ENCODE data around the gene RAB31.
A peak's percentile ranks its signal among the peaks of the same experiment; 100 is the strongest.
"Not testable (repeated sequence)": the region's sequence is repeated elsewhere in the genome, so short reads cannot be mapped to it uniquely, and the experiment has no call there.

Gene RAB31

DNA sequence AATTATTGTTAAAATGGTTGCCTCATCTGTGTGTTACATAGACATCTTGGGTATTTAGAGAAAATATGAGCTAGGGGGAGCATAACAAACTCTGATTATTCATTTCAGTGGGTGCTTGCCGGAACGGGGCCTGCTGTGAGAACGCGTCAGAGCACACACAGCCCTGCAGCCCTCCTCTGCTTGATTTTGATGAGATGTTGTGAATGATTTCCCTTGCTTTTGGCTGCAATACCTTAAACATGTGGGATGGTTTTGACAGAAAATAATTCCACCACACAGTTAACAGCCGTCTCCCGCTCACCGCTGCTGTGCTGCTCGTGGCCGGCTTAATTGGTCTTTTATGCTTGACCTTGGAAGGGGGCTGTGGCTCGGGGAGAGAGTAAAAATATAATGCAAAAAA lies 127.7 kb downstream of the RAB31 start:
- peak in 1 of 51 donors; percentile 36 for DNase-seq

DNA sequence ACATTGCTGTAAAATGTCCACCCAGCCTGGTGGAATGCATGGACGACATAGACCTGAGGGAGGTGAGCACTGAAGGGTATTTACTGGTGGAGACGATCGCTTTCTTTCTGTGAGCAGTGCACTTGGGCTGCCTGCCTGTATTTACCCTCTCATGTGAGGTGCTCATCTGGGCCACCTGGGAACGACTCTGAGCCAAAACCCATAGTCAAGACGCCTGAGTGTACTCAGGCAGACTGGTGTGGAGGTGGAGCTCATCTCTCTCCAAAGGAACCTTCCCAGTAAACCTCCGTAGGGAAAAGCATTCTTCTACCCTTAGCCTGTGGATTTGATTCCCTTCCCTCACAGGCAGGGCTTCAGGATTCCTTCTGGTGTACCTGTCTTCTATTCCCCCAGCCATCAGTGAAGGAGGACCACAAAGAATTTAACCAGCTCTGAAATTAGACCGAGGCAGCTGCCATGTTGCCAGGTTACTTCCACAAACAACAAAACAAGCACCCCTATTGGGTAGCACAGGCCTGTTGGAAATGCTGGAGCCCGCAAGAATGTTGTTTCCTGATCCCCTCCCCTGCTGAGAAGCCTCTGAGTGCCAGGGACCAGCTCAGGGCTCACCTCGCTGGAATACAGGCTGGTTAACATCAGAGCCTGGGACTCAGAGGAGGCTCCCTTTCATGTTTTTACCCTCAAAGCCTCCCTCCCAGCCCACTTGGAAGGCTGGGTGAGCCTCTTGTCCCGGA lies 130.2 kb downstream of the RAB31 start:
- no peak for DNase-seq

DNA sequence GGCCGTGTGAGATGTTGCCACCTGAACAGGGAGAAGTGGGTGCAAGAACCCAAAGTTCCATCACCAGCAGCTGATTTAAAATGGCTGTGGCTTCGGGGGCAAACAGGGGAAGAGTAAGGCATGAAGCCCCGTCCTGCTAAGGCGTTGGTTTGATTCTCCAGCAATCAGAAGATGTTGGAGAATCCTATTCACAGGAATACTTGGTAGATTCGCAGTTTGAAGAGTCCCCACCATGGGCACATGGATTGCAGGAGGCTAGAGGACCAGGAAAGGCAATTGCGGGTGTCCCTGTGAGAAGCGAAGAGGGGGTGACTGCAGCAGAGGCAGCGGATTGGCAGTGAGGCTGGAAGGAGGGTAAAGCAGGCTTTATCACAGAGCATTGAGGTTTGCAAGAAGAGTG lies 131.1 kb downstream of the RAB31 start:
- DNase-seq, result no peak

DNA sequence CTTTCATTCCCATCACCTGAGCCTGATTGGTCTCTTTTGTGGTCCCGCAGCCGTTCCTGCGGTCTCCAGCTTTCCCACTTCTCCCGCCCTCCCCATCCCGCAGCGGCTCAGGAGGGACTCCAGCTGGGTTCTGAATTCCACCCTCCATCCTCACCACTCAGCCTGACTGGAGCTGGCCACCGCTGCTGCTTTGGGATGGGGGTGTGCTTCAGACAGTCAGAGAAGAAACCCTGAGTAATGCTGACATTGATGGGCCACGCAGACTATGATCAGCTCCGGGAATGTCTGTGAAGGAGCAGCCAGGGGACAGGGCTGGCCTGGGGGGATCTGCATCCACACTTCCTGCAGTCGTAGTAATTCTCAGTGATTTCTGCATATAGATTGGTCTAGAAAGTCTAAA lies 131.8 kb downstream of the RAB31 start:
- no peak for DNase-seq

DNA sequence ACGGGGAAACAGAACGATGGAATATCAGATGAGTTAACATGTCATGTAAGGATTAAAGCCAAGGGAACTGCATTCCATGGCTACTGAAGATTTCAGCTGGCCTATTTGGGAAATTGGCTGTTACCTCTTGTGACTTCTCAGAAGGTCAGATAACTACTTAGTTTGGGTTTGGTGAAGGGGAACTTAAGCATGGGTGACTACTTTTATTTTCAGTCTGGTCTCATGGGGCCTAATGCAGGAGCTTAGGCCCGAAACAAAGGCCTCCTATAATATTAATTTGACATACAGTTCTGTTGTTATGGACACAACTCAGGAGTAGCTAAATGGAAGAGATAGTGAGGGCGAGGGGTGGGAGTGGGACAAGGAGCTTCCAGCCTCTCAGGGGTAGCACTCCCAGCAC lies 133.7 kb downstream of the RAB31 start:
- no peak for DNase-seq

DNA sequence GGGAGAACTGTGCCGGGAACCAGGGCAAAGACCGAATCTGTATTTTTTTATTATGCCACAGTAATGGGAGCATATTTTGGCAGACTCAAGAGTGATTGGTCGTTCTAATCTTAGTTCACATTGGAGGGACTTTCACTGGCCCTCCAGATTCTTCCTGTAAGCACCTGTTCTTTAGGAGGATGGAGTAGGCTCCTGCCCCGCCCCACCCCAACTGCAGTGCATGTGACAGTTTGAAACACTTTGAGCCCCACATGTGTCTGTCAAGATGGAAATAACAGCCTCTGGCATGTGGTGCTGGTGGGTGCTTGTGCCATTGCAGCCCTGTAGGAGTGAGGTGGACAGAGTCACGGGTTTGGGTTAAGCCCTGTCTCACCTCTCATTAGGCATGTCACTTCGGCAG lies 134.3 kb downstream of the RAB31 start:
- no peak for DNase-seq

DNA sequence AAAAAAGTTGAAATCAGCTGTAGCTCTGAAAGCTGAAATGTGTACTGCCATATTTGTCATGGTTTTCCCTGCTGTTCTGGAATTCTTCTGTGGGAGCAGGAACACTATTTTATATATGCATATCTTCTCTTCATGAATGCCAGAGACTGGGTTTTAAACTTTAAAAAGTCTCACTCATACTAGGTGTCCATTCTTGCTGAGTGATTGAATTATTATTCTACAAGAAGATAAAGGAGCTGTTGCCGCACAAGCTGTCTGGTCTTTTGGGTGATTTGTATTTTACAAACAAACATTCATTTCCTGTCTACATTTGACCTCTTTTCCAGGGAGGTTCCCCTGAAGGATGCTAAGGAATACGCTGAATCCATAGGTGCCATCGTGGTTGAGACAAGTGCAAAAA lies 137.2 kb downstream of the RAB31 start:
- no peak for DNase-seq

DNA sequence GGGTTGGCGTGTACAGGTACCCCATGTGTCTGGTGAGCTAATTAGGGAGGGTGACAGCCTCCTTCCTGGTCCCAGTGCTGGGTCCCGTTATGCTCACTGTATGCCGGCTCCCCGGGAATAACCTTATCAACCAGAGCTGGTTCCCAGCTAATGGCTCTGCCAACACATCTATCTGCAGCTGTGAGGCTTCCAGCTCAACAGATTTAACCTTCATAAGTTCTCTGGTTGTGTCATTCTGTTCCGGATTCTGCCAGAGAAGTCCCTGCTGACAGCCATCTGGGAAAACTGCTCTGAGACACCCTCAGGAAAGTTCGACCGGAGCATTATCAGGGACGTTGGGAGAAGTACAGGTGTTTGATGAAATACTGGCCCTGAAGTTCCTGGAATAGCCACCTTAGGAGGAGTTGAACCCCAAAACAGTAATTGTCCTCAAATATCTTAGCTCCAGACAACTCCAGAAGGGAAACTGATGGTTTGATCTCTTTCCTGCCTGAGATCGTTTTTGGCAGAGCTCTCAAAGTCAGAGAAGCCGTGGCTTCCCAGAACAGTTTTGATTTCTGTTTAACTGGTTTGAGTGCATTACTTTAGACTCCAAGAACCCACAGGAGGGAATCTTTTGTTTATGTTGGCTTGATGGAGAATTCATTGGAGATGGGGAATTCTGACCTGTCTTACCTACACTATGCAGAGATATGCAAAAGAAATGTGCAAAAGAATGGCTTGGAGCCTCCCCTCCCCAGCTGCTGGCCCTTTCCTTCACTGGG lies 138.2 kb downstream of the RAB31 start:
- no peak for DNase-seq

DNA sequence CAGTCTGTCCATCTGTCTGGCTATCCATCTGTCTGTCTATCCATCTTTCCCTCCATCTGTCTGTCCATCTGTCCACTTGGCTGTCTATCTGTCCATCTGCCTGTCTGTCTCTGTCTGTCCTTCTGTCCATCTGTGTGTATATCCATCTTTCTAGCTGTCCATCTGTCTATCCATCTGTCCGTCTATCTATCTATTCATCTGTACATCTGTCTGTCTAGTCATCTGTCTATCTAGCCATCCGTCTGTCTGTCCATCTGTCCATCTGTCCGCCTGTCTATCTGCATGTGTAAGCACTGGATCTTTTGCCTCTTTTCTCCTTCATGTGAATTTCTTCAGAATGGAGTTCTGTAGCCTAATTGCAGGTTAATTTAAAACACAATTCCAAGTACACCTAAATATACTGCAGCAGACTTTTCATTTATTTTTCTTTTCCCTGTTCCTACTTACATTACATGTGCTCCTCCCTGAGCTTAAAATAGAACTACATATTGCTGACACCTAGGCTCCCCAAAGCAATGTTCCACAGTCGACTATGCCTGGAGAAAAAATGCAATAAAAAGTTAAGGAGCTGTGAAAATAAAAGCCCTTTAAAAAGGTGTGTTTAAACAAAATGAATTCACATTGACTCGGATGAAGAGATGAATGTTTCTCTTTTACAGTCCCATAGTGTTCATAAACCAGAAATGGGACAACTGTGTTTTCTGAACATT lies 140.2 kb downstream of the RAB31 start:
- no peak for DNase-seq

DNA sequence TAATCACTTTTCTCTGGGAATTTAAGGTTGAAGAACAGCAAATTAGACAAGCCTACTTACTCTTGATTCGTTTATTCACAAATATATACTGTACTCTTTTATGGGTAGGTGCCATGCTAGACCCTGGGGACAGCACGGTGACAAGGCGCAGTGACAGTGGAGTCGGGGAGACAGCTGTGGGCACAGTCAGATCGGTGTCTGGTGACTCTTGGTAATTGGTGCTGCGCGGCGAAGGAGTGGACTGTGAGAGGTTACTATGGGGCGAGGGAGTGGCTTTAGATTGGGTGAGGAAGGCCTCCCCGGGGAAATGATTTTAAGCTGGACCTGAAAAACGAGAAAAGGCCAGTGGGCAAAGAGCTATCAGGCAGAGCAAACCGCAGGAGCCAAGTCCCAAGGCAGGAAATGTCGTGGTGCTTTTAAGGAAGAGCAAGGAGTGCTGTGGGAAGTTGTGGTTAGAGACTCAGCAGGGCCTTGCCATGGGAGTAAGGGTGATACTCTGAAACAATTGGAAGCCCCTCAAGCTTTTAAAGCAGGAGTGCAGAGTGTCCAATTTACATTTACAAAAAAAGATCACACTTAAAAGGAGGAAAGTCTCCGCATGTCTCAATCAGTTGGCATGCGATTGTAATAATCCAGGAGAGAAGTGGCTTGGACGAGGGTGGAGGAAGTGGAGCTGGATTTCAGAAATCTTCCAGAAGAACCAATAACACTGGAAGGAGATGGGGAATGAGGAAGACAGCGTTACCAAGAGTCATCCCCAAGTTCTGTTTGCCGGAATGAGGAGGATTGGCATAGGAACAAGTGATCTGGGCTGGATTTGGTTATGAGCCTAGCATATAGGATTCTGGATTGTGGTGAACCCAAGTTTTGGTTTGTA lies 141.5 kb downstream of the RAB31 start:
- peak in 2 of 51 donors; percentile 12 to 20 for DNase-seq

DNA sequence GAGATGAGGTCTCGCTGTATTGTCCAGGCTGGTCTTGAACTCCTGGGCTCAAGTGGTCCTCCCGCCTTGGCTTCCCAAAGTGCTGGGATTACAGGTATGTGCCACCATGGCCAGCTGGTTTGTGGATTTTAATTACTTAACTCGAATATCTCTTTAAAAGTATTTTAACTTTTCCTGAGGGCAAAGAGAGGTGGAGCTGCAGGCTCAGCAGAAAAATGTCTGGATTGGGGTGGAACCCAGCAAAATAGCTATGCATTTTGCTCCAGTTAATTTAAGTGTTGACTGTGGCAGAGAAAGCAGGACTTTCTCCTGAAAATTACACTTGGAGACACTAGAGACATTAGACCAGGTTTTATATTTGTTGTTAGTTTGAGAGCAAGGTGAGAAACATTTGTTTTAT lies 142.2 kb downstream of the RAB31 start:
- no peak for DNase-seq

DNA sequence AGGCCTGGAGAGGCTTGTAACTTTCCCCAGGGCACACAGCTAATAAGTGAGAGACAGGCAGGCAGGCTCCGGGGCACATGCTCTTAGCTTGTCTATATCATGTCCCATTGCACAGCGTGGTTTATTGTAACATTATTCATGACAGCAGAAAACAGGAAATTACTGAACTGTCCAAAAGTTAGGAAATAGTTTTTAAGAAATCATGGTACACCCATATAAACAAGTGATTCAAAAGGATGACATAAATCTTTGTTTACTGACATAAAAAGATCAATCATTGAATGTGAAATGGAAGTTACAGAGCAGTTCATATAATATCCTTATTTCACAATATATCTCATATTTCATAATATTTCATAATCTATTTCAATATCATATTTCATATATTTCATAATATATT lies 143.4 kb downstream of the RAB31 start:
- no peak for DNase-seq

DNA sequence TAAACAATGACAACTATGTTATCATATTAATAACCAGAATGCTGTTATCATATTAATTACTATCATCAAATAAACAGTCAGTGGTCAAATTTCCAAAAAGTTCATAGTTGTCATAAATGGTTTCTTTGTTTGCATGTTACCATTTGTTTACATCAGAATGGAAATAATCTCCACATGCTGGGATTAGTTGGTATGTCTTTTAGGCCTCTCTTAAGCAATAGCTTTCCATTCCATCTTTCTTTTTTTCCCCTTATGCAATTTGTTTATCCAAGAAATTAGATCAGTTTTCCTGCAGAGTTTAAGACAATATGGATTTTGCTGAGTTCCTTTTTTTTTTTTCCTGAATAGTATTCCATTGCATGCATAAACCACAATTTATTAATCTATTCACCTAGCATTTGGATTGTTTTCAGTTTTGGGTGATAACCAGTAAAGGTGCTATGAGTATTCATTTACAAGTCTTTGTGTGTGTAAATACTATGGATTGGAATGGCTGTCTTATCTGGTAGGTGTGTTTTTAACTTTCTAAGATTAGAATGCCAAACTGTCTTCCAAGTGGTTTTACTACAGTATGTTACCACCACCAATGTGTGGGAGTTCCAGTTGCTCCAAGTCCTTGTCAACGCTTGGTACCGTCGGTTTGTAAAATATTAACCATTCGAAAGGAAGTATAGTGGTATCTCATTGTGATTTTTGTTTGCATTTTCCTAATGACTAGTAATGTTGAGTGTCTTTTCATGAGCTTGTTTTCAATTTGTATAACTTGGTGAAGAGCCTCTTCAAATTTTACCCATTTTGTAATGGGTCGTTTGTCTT lies 144.4 kb downstream of the RAB31 start:
- DNase-seq, result no peak

DNA sequence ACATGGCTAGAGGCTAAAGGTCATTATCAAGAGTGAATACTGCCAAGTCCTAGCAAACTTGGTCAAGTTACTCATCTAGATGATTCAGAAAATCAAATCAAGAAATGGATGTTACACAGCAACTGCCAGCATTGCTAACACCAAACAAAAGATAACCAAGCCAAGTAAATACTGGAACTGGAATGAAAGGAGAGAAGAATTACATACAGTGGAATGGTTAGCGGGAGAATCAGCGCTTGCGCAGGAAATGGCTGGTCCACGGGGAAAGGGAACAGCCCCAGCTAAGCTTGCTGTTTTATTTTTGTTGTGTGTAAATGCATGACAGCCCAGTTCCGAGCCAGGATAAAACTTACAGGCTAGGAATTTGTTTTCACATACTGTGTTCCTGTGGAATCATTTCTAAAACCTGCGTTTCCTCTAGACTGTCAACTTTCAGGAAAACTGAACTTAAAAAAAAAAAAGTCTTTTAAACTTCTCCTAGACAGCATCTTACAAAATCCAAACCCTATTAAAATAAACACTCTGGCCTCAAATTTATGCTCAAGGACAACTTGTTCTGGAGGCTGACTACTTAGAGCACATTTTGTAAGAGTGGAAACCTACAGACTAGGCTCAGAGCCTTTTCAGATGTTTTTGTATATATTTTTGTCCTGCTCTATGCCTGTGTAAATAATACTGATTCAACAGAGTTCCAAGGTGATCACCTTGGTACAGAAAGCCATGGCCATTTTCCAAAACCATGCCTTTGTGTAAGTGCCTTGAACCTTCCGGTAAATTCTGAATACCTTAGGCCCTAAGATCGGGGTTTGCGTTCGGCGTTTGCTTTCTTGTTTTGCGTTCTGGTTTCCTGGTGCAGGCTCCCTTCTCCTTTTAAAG lies 146.9 kb downstream of the RAB31 start:
- no peak for DNase-seq

DNA sequence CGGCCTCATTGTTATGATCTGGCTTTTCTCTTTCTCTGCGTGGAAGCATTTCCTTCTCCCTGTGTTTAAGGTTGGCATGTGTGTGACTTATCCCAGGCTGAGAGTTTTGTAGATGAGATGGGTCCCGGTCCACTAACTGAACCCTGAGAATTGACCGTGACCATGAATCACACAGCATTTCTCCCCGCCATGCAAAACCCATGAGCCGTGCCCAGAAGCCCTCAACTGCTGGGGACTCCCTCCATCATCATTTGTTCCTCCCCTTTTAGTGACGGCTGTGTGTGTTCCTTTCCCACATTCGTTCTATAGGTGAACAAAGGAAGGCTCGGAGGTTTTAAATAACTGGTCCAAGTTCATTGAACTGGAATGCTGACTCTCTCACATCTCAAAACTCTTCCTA lies 147.6 kb downstream of the RAB31 start:
- no peak for DNase-seq

DNA sequence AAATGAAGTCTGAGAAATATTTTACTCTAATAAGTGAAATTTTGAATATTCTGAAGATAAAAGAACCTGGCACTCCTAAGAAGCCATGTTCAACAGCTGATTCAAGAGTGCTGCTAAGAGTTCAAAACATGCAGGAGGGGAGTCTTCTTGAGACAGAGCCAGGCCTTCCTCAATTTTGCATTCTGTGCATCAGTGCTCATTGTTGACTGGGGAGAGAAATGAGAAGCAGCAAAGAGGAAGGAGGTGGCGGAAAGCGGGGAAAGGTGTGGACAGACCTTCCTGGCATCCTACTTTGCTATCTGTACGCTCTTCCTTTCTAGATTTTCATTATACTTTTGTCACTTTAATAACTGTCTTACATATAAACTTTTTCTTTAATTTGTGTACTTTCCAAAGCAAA lies 148.0 kb downstream of the RAB31 start:
- no peak for DNase-seq

DNA sequence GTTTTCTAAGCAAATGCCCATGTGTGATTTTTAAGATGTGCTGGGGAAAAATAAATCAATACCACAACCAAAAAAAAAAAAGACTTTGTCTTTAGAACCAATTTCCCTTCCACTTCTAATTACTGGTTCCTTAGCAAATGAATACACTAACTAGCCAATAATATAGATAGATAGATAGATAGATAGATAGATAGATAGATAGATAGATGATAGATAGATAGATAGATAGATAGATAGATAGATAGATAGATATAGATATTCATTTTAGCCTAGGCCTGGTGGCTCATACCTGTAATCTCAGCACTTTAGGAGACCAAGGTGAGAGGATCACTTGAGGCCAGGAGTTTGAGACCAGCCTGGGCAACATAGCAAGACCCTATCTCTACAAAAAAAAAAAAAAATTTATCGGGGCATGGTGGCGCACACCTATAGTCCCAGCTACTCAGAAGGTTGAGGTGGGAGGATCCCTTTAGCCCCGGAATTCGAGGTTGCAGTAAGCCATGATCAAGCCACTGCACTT lies 149.4 kb downstream of the RAB31 start:
- DNase-seq, result not testable (repeated sequence)

DNA sequence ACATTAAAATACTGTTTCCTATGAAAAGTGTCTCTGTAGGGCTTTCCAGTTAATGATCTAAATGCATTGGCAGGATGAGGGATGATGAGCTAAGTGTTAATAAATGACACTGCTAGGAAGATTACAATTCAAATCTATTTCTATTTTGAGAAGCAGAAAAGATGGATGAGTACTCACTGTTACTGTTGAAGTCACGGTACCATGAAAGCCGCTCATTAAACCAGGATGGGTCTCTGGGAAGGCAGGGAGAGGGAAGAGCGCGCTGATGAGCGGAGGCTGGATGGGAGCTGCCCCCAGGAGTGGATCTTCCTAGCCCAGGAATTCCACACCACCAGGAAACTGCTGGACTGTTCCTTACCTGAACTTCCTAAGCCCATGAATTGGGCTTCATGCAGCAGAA lies 150.5 kb downstream of the RAB31 start:
- no peak for DNase-seq

DNA sequence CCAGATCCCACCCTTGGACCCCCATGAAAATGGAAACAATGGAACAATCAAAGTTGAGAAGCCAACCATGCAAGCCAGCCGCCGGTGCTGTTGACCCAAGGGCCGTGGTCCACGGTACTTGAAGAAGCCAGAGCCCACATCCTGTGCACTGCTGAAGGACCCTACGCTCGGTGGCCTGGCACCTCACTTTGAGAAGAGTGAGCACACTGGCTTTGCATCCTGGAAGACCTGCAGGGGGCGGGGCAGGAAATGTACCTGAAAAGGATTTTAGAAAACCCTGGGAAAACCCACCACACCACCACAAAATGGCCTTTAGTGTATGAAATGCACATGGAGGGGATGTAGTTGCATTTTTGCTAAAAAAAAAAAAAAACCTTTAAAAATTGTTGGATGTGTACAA lies 151.1 kb downstream of the RAB31 start:
- DNase-seq, result no peak
